Esophagus squamous epithelium (tissue), 5 donors: ENCODE data around the gene DNAH11. TPM values are rescaled to one million over a fixed set of nuclear protein-coding genes. Genes with fewer than 3 reads are reported as not detected.

ENCODE experiments used
- DNase-seq: peaks from one replicate; lab custom pipeline; 2025; lab: John Stamatoyannopoulos, UW
- H3K27ac ChIP-seq, 4 donors: fragments of 200-600 bp; sonication (generic); one replicate each; pipeline ENCODE4 v1.5.1; 2016 to 2019; ENCODE audit warnings: mild to moderate bottlenecking in 1 of 4
- H3K27me3 ChIP-seq, 4 donors: fragments of 200-600 bp; sonication (generic); 1 replicate in 3 of 4; 2 replicates in 1 of 4; pipeline versions ENCODE4 v1.5.1 to v1.6.0; 2017 to 2021; ENCODE audit warnings: antibody characterized with exemption in 1 of 4
- H3K36me3 ChIP-seq, 3 donors: fragments of 200-600 bp; sonication (generic); one replicate each; pipeline ENCODE4 v1.5.1; 2016 to 2019
- H3K4me1 ChIP-seq, 3 donors: fragments of 200-600 bp; sonication (generic); one replicate each; pipeline ENCODE4 v1.5.1; 2017 to 2019
- H3K4me3 ChIP-seq, 4 donors: fragments of 200-600 bp; sonication (generic); 1 replicate in 3 of 4; 2 replicates in 1 of 4; pipeline ENCODE4 v1.5.1; 2016 to 2019; ENCODE audit warnings: mild to moderate bottlenecking in 2 of 4, moderate library complexity in 1 of 4
- H3K9me3 ChIP-seq, 3 donors: fragments of 200-600 bp; sonication (generic); one replicate each; pipeline ENCODE4 v1.5.1; 2016 to 2019
- POLR2A ChIP-seq, 4 donors: fragments of 450-650 bp; IDR thresholded peaks; one replicate each; pipeline ENCODE4 v1.6.1; 2017; ENCODE audit warnings: antibody characterized with exemption in 4 of 4, mild to moderate bottlenecking in 4 of 4, moderate library complexity in 3 of 4
- WGBS, 2 donors: methylation state at CpG; one replicate each; pipeline ENCODE4 v1.1.5; 2018; 5-methylcytosine and 5-hydroxymethylcytosine counted together
- intact Hi-C: fragments of 100-400 bp; cut with DNase I; formaldehyde crosslinking; loops from one replicate; pipeline ENCODE4 v1.15.0; 2022
- total RNA-seq, 4 donors: library from RNA; depleted of rRNA; stranded (reverse); fragments of >200 nt; gene quantifications; one replicate each; pipeline ENCODE4 v1.1.0, GENCODE V29; 2016
- TF ChIP-seq, protein P1 (sequence below), 6 experiments: fragments of 450-650 bp in 4 of 6; fragments of 200-600 bp in 2 of 6; sonication (generic) in 2 of 6; IDR thresholded peaks; one replicate each; pipeline ENCODE4 v1.5.1; 2016 to 2019; ENCODE audit warnings: antibody characterized with exemption in 6 of 6, mild to moderate bottlenecking in 4 of 6, moderate library complexity in 4 of 6
- donor health status: DM: yes; HTN: yes; CAD: no.

The DNAH11 gene
- total RNA-seq, 4 donors from 2014 or later = 0.35 to 7.4 (median 0.74) TPM

DNA sequence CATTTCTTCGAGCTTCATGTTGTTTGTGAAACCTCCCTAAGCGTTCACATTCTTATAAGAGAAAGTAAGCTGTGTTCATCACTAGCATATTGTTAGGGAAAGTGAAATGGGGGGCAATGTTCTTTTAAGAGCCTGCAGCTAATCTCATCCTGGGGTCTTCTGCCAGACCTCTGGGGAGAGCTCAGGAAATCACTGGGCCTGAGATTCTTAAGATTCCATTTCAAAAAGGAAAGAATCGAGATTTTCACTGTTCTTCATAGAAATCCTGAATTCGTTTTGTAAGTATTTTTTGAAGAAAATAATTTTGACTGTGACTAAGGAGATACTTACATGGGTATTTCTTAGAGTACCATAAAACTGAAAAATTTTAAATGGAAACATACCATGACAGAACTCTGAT lies 242.2 kb downstream of the DNAH11 start:
- no peaks in the 10 kb centered on the region for H3K27me3 ChIP-seq
- TF ChIP-seq, protein P1, sequence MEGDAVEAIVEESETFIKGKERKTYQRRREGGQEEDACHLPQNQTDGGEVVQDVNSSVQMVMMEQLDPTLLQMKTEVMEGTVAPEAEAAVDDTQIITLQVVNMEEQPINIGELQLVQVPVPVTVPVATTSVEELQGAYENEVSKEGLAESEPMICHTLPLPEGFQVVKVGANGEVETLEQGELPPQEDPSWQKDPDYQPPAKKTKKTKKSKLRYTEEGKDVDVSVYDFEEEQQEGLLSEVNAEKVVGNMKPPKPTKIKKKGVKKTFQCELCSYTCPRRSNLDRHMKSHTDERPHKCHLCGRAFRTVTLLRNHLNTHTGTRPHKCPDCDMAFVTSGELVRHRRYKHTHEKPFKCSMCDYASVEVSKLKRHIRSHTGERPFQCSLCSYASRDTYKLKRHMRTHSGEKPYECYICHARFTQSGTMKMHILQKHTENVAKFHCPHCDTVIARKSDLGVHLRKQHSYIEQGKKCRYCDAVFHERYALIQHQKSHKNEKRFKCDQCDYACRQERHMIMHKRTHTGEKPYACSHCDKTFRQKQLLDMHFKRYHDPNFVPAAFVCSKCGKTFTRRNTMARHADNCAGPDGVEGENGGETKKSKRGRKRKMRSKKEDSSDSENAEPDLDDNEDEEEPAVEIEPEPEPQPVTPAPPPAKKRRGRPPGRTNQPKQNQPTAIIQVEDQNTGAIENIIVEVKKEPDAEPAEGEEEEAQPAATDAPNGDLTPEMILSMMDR (IDR thresholded peaks at IDR 0.05) = no peak
- TF ChIP-seq POLR2A (IDR thresholded peaks at IDR 0.05) = no peak
- WGBS, 2 donors = 67 to 75% methylated on average over 4 of the region's 4 CpGs
- no peaks in the 10 kb centered on the region for H3K36me3 ChIP-seq
- H3K9me3 ChIP-seq = no peaks in the 10 kb centered on the region
- H3K27ac ChIP-seq = no peak overlapping the region
- DNase-seq = no peak
- H3K4me1 ChIP-seq = no peaks in the 10 kb centered on the region
- no peak overlapping the region for H3K4me3 ChIP-seq
- intact Hi-C loops = no loop called here

DNA sequence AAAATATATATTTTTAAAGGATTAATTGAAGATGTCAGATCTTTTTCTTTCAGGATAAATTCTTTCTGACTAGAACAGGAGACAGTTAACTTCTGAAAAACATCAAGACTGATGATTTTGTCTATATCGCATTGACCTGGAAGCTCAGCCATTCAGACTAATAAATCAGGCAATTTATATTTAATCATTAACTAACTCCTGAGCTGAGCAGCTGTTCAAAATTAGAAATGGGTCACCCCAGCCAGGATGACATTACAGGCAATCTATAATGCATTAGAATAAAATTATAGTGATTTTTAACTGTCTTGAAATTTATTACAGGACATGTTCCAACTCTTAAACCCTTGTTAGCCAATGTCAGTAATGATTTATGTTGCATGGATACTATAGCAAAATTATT lies 263.0 kb downstream of the DNAH11 start:
- DNase-seq = no peak
- Histone ChIP-seq H3K36me3 (no peaks in the 10 kb centered on the region), H3K4me1 (no peaks in the 10 kb centered on the region), H3K27ac (no peak overlapping the region), H3K4me3 (no peak overlapping the region), H3K9me3 (no peaks in the 10 kb centered on the region), H3K27me3 (no peaks in the 10 kb centered on the region)
- no peak for TF ChIP-seq POLR2A (IDR thresholded peaks at IDR 0.05)
- TF ChIP-seq, protein P1 (IDR thresholded peaks at IDR 0.05) = no peak
- 67 to 83% methylated on average over 1 of the region's 1 CpG for WGBS, 2 donors
- intact Hi-C loops = no loop called here

DNA sequence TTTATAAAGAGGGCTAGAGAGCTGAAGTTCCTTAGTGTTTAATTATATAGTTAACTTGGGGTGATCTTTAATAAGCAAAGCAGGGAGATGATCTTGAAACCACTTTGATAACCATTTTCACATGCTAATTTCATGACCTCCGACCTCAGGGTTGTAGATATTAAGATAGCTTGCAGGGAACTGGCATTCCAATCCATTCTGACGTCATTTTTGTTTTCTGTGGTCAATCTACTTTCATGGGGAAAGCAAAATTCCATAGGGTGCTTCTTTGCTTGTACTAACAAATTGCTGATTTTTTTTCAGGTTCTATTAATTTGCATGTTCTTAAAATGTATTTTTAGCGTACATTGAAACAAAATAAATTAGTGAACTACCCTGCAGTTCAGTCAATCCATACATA lies 263.5 kb downstream of the DNAH11 start:
- TF ChIP-seq, protein P1 (IDR thresholded peaks at IDR 0.05) = no peak
- no peak for TF ChIP-seq POLR2A (IDR thresholded peaks at IDR 0.05)
- H3K27me3 ChIP-seq = no peaks in the 10 kb centered on the region
- no peak overlapping the region for H3K27ac ChIP-seq
- H3K4me3 ChIP-seq = no peak overlapping the region
- no peak for DNase-seq
- no peaks in the 10 kb centered on the region for H3K4me1 ChIP-seq
- WGBS, 2 donors = 59 to 65% methylated on average over 3 of the region's 3 CpGs
- intact Hi-C loops = no loop called here
- no peaks in the 10 kb centered on the region for H3K36me3 ChIP-seq
- H3K9me3 ChIP-seq = no peaks in the 10 kb centered on the region

DNA sequence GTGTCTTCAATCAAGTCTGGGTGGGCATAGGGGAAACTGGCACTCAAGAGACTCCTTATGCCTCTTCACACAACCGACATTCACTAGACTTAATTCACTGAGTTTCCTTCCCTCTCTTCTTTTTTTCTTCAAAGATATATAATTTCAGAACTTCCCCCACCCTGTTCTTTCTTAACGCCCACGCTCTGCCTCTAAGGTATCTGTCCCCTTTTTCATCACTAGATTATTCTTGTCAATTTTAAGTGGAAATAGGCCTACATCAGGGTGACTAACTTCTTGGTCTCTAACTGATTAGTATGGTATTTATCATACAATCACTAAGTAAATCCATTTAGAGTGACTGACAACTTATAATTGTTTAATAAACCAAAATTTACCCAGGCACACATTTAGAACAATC lies 276.2 kb downstream of the DNAH11 start:
- H3K4me3 ChIP-seq = no peak overlapping the region
- no peaks in the 10 kb centered on the region for H3K27me3 ChIP-seq
- H3K9me3 ChIP-seq = no peaks in the 10 kb centered on the region
- H3K27ac ChIP-seq = no peak overlapping the region
- intact Hi-C loops = no loop called here
- no peak for TF ChIP-seq POLR2A (IDR thresholded peaks at IDR 0.05)
- TF ChIP-seq, protein P1 (IDR thresholded peaks at IDR 0.05) = no peak
- H3K4me1 ChIP-seq = no peaks in the 10 kb centered on the region
- WGBS, 2 donors = 76 to 79% methylated on average over 3 of the region's 3 CpGs
- no peaks in the 10 kb centered on the region for H3K36me3 ChIP-seq
- no peak for DNase-seq

DNA sequence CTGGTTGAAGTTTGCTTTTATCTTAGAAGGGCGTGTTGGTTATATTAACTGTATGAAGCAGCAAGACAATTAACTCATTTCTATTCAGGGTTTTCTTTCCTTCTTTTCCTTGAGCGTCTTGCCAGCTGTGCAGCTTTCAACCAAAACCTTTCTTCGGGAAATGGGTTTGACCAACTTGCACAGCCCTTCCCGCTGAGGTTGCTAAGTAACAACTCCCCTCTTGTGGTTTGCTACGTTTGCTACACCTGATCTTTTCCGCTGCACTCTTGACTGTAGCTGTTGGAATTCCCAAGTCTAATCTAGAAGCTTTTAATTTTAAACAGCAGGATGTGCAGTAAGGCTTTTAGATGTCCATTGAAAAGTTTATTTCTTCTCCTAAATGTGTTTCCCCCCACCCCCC lies 286.0 kb downstream of the DNAH11 start:
- intact Hi-C loops = no loop called here
- whole genome bisulfite sequencing, 2 donors = 37 to 42% methylated on average over 6 of the region's 6 CpGs
- Histone ChIP-seq H3K36me3 (no peaks in the 10 kb centered on the region), H3K27me3 (peaks cover 0 to 6% (median 0%) of the 10 kb centered on the region in 4 donors), H3K27ac (no peak overlapping the region), H3K4me1 (no peaks in the 10 kb centered on the region), H3K4me3 (no peak overlapping the region), H3K9me3 (no peaks in the 10 kb centered on the region)
- TF ChIP-seq, protein P1 (IDR thresholded peaks at IDR 0.05) = no peak
- TF ChIP-seq POLR2A (IDR thresholded peaks at IDR 0.05) = no peak
- DNase-seq = no peak
